Astrocyte (in vitro differentiated cells and primary cell): ENCODE results near the gene RIT2.

ENCODE experiments used
- CTCF ChIP-seq: IDR thresholded peaks from 2 replicates; pipeline ENCODE4 v1.5.1; 2011; ENCODE audit warnings: low read depth, mild to moderate bottlenecking, inconsistent platforms, low read length, moderate library complexity; ENCODE audit not compliant: insufficient read depth
- EZH2 ChIP-seq: IDR thresholded peaks from 2 replicates; pipeline ENCODE4 v1.6.1; 2012; ENCODE audit warnings: mild to moderate bottlenecking, low read length, inconsistent platforms; ENCODE audit not compliant: insufficient read depth

GRCh38 chr18:43113220-43113895 lies 2.1 kb downstream of the RIT2 start:
- TF ChIP-seq EZH2 = no peak
- no peak for TF ChIP-seq CTCF
